Pulmonary artery endothelial cell (primary cell): Measurements from ENCODE around the gene GJC1. TPM values are rescaled to one million over a fixed set of nuclear protein-coding genes. Genes with fewer than 3 reads are reported as not detected.
"Not testable (repeated sequence)": the region's sequence is repeated elsewhere in the genome, so short reads cannot be mapped to it uniquely, and the experiment has no call there.

Experiments used
- DNase-seq: peaks from one replicate; pipeline ENCODE4 v3.0.0-alpha.2; 2011; ENCODE audit warnings: low read depth, low spot score
- total RNA-seq: library from RNA; depleted of rRNA; stranded (reverse); fragments of >200 nt; gene quantifications from 2 replicates; pipeline ENCODE4 v1.2.3, GENCODE V29; 2014

GJC1 gene
- total RNA-seq, 1 donor from 2014 or later: 5.4 TPM

- DNase-seq: no peak
Observed at GRCh38 chr17:44846206-44846605, 16.1 kb upstream of the GJC1 start.

DNA sequence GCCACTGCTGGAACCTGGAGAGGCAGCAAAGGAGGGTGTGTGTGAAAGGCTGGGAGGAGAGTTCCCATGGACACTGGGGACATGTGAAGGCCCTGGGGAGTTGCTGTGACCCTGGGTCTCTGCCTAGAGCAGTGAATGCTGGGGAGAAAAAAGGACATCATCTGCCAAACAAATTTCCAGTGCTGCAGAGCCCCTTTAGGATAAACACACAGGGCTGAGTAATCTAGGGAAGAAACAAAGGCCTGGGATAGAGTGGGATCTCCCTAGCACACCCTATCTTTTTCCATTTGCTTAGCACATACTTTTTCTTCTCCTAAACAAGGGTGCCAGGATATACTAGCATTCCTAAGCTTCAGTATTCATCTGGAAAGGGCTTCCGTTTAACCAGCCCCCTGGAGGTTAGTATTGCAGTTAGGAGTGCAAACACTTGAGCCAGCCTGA lies 14.3 kb upstream of the GJC1 start:
- no peak for DNase-seq

DNA sequence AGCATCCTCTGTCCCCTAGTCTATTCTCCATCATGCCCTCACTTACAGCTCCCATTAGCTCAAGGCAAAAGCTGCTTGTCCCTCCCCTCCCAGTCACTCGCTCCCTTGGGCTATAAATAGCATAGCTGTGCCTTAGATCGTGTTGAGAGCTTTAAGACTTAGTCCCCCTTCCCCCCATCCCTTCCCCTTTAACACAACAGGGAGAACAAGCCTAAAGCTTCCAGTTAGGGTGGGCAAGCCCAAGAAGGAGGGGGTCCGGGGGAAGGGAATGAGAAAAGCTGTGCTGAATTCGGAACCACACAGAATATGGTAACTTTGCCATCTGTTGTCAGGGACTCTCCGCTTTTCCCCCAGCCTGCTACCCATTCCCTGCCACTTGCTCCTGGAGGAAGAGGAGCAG lies 12.7 kb upstream of the GJC1 start:
- DNase-seq: no peak

DNA sequence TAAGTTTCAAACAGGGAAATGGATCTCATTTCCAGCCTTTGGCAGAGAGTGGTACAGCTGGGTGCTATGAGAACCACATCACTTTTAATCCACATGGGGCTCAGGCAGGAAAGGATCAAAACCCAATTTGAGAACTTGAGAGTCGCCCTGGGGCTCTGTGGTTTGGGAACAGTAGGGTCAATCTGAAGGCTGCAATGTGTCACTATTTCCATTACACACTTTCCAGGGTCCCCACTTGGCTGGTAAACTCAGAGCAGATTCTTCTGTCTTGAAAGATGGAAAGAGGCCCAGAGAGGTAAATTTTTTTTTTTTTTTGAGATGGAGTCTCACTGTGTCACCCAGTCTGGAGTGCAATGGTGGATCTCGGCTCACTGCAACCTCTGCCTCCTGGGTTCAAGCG lies 10.8 kb upstream of the GJC1 start:
- no peak for DNase-seq

DNA sequence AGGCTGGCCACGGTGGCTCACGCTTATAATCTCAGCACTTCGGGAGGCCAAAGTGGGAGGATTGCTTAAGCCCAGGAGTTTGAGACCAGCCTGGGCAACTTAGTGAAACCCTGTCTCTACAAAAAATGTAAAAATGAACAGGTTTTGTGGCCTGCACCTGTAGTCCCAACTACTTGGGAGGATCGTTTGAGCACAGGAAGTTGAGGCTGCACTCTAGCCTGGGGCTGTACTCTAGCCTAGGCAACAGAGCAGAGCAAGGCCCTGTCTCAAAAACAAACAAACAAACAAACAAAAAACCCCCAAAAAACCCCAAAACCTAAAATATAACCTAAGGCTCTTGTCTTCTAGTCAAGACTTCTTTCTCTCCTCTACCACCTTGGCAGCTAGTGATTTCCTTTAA lies 10.2 kb upstream of the GJC1 start:
- no peak for DNase-seq

- no peak for DNase-seq
Observed at GRCh38 chr17:44837196-44837595, 7.1 kb upstream of the GJC1 start.

DNA sequence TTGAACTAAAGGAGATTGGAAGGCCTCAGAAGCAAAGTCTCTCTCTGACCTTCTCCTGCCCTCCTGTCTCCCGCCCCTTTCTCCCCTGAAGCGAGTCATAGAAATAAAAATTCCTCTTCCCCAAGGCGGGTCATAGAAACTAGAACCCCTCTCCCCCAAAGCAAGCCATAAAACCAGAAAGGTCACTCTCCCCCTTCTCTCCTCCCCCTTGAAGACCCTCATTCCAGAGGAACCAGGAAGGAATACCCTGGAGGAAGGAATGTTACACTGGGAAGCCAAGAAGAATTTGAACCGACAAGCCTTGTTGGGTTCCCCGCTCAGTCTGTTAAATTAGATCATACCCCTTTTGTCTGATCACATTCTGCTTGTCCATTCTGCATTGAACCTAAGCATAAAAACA lies 2.7 kb upstream of the GJC1 start:
- no peak for DNase-seq

- no peak for DNase-seq
Observed at GRCh38 chr17:44831371-44831770, 1.3 kb upstream of the GJC1 start.

- no peak for DNase-seq
Observed at GRCh38 chr17:44830359-44831288, 537 bp upstream of the GJC1 start.

GRCh38 chr17:44828919-44829522 lies 1.1 kb downstream of the GJC1 start:
- no peak for DNase-seq

DNA sequence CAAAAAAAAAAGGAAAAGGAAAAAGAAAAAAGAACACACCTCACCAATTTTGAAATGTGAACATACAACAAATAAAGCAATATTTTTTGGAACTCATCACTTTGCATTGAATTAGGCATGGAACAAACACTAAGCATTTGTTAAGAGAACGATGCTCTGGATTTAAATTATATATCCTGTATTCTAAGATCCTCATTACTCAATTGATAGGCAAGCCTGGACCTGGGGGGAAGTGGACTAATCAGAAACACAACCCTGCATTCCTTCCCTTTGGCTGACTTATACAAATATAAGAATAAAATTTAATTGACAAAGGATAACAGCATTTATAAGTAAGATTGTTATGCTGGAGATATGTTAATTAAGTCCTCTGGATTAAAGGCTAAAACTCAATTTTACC lies 2.2 kb downstream of the GJC1 start:
- no peak for DNase-seq

- no peak for DNase-seq
Observed at GRCh38 chr17:44826123-44826790, 3.8 kb downstream of the GJC1 start.

DNA sequence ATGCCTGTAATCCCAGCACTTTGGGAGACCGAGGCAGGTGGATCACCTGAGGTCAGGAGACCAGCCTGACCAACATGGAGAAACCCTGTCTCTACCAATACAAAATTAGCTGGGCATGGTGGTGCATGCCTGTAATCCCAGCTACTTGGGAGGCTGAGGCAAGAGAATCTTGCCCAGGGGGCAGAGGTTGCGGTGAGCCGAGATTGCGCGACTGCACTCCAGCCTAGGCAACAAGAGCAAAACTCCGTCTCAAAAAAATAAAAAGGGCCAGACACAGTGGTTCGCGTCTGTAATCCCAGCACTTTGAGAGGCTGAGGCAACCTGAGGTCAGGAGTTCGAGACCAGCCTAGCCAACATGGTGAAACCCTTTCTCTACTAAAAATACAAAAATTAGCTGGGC lies 4.9 kb downstream of the GJC1 start:
- DNase-seq: not testable (repeated sequence)

- DNase-seq: peak; percentile 22
Observed at GRCh38 chr17:44820631-44821212, 9.4 kb downstream of the GJC1 start.

DNA sequence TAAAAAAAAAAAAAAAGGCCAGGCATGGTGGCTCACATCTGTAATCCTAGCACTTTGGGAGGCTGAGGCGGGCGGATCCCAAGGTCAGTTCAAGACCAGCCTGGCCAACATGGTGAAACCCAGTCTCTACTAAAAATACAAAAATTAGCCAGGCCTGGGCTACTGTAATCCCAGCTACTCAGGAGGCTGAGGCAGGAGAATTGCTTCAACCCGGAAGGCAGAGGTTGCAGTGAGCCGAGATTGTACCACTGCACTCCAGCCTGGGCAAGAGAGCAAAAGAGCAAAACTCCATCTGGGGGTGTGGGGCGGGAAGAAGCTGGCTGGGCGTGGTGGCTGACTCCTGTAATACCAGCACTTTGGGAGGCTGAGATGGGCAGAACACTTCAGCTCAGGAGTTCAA lies 11.6 kb downstream of the GJC1 start:
- not testable (repeated sequence) for DNase-seq

GRCh38 chr17:44812263-44812662 lies 17.8 kb downstream of the GJC1 start:
- DNase-seq: no peak

- not testable (repeated sequence) for DNase-seq
Observed at GRCh38 chr17:44808656-44809388, 21.3 kb downstream of the GJC1 start.

- DNase-seq: no peak
Observed at GRCh38 chr17:44808156-44808555, 21.9 kb downstream of the GJC1 start.

GRCh38 chr17:44807817-44808155 lies 22.3 kb downstream of the GJC1 start:
- DNase-seq: no peak

- DNase-seq: no peak
Observed at GRCh38 chr17:44807093-44807816, 22.8 kb downstream of the GJC1 start.
